ENCODE data around the gene RAB11FIP5. TPM values are rescaled to one million over a fixed set of nuclear protein-coding genes. Genes with fewer than 3 reads are reported as not detected.

The RAB11FIP5 gene
- total RNA-seq, 1 donor from 2014 or later: 21.8 TPM

GRCh38 chr2:73063909-73064875 lies 48.6 kb downstream of the RAB11FIP5 start:
- no peak overlapping the region for H3K4me3 ChIP-seq
- no peaks in the 10 kb centered on the region for H3K36me3 ChIP-seq
- H3K4me1 ChIP-seq: peaks cover 36% of the 10 kb centered on the region
- intact Hi-C loops (cut with micrococcal nuclease): no loop called here
- TF ChIP-seq CTCF (IDR thresholded peaks at IDR 0.05; ENCODE audit: borderline replicate concordance): no peak
- H3K27ac ChIP-seq (replicated peaks): peak overlapping the region; percentile 17
- DNase-seq: no peak
- no peaks in the 10 kb centered on the region for H3K27me3 ChIP-seq (ENCODE audit: low read depth)
- no peaks in the 10 kb centered on the region for H3K9me3 ChIP-seq (replicated peaks)

- Histone ChIP-seq H3K27ac (replicated peaks) (peak overlapping the region; percentile 17), H3K4me1 (peaks cover 28% of the 10 kb centered on the region), H3K27me3 (ENCODE audit: low read depth) (no peaks in the 10 kb centered on the region), H3K9me3 (replicated peaks) (no peaks in the 10 kb centered on the region), H3K4me3 (no peak overlapping the region), H3K36me3 (no peaks in the 10 kb centered on the region)
- intact Hi-C loops (cut with micrococcal nuclease): no loop called here
- DNase-seq: no peak
- no peak for TF ChIP-seq CTCF (IDR thresholded peaks at IDR 0.05; ENCODE audit: borderline replicate concordance)
Measured at GRCh38 chr2:73063472-73063871, 49.3 kb downstream of the RAB11FIP5 start.

GRCh38 chr2:73059106-73059505 lies 53.6 kb downstream of the RAB11FIP5 start:
- H3K36me3 ChIP-seq: peaks cover 28% of the 10 kb centered on the region
- DNase-seq: no peak
- peaks cover 14% of the 10 kb centered on the region for H3K9me3 ChIP-seq (replicated peaks)
- intact Hi-C loops (cut with micrococcal nuclease): no loop called here
- peaks cover 15% of the 10 kb centered on the region for H3K4me1 ChIP-seq
- TF ChIP-seq CTCF (IDR thresholded peaks at IDR 0.05; ENCODE audit: borderline replicate concordance): no peak
- no peaks in the 10 kb centered on the region for H3K27me3 ChIP-seq (ENCODE audit: low read depth)
- H3K4me3 ChIP-seq: no peak overlapping the region
- H3K27ac ChIP-seq (replicated peaks): no peak overlapping the region

GRCh38 chr2:73054980-73055379 lies 57.8 kb downstream of the RAB11FIP5 start:
- no peak for DNase-seq
- no peak overlapping the region for H3K4me3 ChIP-seq
- peaks cover 28% of the 10 kb centered on the region for H3K36me3 ChIP-seq
- H3K27ac ChIP-seq (replicated peaks): no peak overlapping the region
- TF ChIP-seq CTCF (IDR thresholded peaks at IDR 0.05; ENCODE audit: borderline replicate concordance): no peak
- H3K9me3 ChIP-seq (replicated peaks): peaks cover 14% of the 10 kb centered on the region
- intact Hi-C loops (cut with micrococcal nuclease): no loop called here
- no peaks in the 10 kb centered on the region for H3K27me3 ChIP-seq (ENCODE audit: low read depth)
- H3K4me1 ChIP-seq: peaks cover 5% of the 10 kb centered on the region

- TF ChIP-seq CTCF (IDR thresholded peaks at IDR 0.05; ENCODE audit: borderline replicate concordance): no peak
- Histone ChIP-seq H3K27me3 (ENCODE audit: low read depth) (no peaks in the 10 kb centered on the region), H3K27ac (replicated peaks) (no peak overlapping the region), H3K4me1 (peaks cover 5% of the 10 kb centered on the region), H3K9me3 (replicated peaks) (peaks cover 14% of the 10 kb centered on the region), H3K36me3 (peaks cover 28% of the 10 kb centered on the region), H3K4me3 (no peak overlapping the region)
- intact Hi-C loops (cut with micrococcal nuclease): no loop called here
- DNase-seq: no peak
Measured at GRCh38 chr2:73053316-73054114, 59.2 kb downstream of the RAB11FIP5 start.
